Measurements from ENCODE around the gene PGM2.

PGM2 gene

GRCh38 chr4:37827030-37827685 is 672 bp downstream of the PGM2 start:
- no peak for TF ChIP-seq CTCF (IDR thresholded peaks at IDR 0.05)
- no peaks in the 10 kb centered on the region for H3K27me3 ChIP-seq

GRCh38 chr4:37827802-37828321 is 1.4 kb downstream of the PGM2 start:
- H3K36me3 ChIP-seq: peaks cover 30% of the 10 kb centered on the region
- no peak for TF ChIP-seq CTCF (IDR thresholded peaks at IDR 0.05)
- peak overlapping the region; percentile 84 for H3K27ac ChIP-seq
- H3K4me3 ChIP-seq (ENCODE audit: low read depth in 1 of 2, low read length in 1 of 2): peak overlapping the region; percentile 84 to 93
- H3K27me3 ChIP-seq: no peaks in the 10 kb centered on the region
- H3K4me1 ChIP-seq (ENCODE audit: control insufficient read depth in 1 of 2, insufficient read depth in 1 of 2, low read depth in 1 of 2, low read length in 1 of 2): peaks cover 39 to 44% of the 10 kb centered on the region in 2 experiments
- H3K9me3 ChIP-seq: no peaks in the 10 kb centered on the region

More at GRCh38 chr4:37827030-37827685, 672 bp downstream of the PGM2 start:
- Histone ChIP-seq H3K36me3 (peaks cover 23% of the 10 kb centered on the region), H3K27ac (peak overlapping the region; percentile 84), H3K9me3 (no peaks in the 10 kb centered on the region), H3K4me3 (ENCODE audit: low read depth in 1 of 2, low read length in 1 of 2) (peak overlapping the region; percentile 84 to 93), H3K4me1 (ENCODE audit: control insufficient read depth in 1 of 2, insufficient read depth in 1 of 2, low read depth in 1 of 2, low read length in 1 of 2) (peaks cover 39 to 44% of the 10 kb centered on the region in 2 experiments)

GRCh38 chr4:37828843-37829242 is 2.4 kb downstream of the PGM2 start:
- Histone ChIP-seq H3K27me3 (no peaks in the 10 kb centered on the region), H3K4me1 (ENCODE audit: control insufficient read depth in 1 of 2, insufficient read depth in 1 of 2, low read depth in 1 of 2, low read length in 1 of 2) (peaks cover 39 to 47% of the 10 kb centered on the region in 2 experiments), H3K9me3 (no peaks in the 10 kb centered on the region), H3K36me3 (peaks cover 39% of the 10 kb centered on the region), H3K4me3 (ENCODE audit: low read depth in 1 of 2, low read length in 1 of 2) (peak overlapping the region in 1 of 2 experiments; percentile 84), H3K27ac (no peak overlapping the region)
- no peak for TF ChIP-seq CTCF (IDR thresholded peaks at IDR 0.05)

DNA sequence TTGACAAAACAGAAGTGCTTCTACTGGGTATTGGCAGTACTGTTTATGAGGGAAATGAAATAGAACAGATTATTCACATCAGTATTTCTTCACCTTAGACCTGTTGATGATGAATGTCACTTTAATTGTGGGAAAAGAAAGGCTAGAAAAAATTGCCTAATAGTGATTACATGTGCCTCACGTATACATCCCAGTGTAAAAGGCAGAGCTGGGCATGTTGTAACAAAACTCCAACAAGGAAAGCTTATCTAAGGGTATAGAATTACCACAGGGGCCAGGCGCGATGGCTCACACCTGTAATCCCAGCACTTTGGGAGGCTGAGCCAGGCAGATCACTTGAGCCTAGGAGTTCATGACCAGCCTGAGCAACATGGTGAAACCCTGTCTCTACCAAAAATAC is 4.2 kb downstream of the PGM2 start:
- Histone ChIP-seq H3K36me3 (peaks cover 55% of the 10 kb centered on the region), H3K4me3 (ENCODE audit: low read depth in 1 of 2, low read length in 1 of 2) (no peak overlapping the region)
- no peak for TF ChIP-seq CTCF (IDR thresholded peaks at IDR 0.05)

GRCh38 chr4:37835031-37835430 is 8.5 kb downstream of the PGM2 start:
- H3K27ac ChIP-seq: peak overlapping the region; percentile 81
- TF ChIP-seq CTCF (IDR thresholded peaks at IDR 0.05): no peak
- no peak overlapping the region for H3K4me3 ChIP-seq (ENCODE audit: low read depth in 1 of 2, low read length in 1 of 2)
- no peaks in the 10 kb centered on the region for H3K9me3 ChIP-seq
- peaks cover 51 to 62% of the 10 kb centered on the region in 2 experiments for H3K4me1 ChIP-seq (ENCODE audit: control insufficient read depth in 1 of 2, insufficient read depth in 1 of 2, low read depth in 1 of 2, low read length in 1 of 2)
- H3K27me3 ChIP-seq: no peaks in the 10 kb centered on the region
- peaks cover 91% of the 10 kb centered on the region for H3K36me3 ChIP-seq

More for the DNA sequence above, 4.2 kb downstream of the PGM2 start:
- H3K27ac ChIP-seq: no peak overlapping the region
- no peaks in the 10 kb centered on the region for H3K27me3 ChIP-seq
- H3K9me3 ChIP-seq: no peaks in the 10 kb centered on the region
- H3K4me1 ChIP-seq (ENCODE audit: control insufficient read depth in 1 of 2, insufficient read depth in 1 of 2, low read depth in 1 of 2, low read length in 1 of 2): peaks cover 48 to 58% of the 10 kb centered on the region in 2 experiments
